ENCODE measurements around the gene RHOF.

GRCh38 chr12:121754836-121755235, 38.7 kb downstream of the RHOF start:
- TF ChIP-seq POLR2A (IDR thresholded peaks at IDR 0.05; ENCODE audit: extremely low read depth, insufficient read length) (no peak), MAX (IDR thresholded peaks at IDR 0.05; ENCODE audit: low read depth, low read length) (no peak), MYC (IDR thresholded peaks at IDR 0.05; ENCODE audit: low read depth, low read length) (no peak)
- TF ChIP-seq, protein P1, sequence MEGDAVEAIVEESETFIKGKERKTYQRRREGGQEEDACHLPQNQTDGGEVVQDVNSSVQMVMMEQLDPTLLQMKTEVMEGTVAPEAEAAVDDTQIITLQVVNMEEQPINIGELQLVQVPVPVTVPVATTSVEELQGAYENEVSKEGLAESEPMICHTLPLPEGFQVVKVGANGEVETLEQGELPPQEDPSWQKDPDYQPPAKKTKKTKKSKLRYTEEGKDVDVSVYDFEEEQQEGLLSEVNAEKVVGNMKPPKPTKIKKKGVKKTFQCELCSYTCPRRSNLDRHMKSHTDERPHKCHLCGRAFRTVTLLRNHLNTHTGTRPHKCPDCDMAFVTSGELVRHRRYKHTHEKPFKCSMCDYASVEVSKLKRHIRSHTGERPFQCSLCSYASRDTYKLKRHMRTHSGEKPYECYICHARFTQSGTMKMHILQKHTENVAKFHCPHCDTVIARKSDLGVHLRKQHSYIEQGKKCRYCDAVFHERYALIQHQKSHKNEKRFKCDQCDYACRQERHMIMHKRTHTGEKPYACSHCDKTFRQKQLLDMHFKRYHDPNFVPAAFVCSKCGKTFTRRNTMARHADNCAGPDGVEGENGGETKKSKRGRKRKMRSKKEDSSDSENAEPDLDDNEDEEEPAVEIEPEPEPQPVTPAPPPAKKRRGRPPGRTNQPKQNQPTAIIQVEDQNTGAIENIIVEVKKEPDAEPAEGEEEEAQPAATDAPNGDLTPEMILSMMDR (IDR thresholded peaks at IDR 0.05; ENCODE audit: low read depth, low read length): no peak
